GM10266 (cell line): ENCODE measurements around the gene SCARB1.

Experiments
- DNase-seq: peaks from one replicate; pipeline ENCODE4 v3.0.0; 2012; ENCODE audit errors: extremely low spot score
- CTCF ChIP-seq: IDR thresholded peaks from 2 replicates; pipeline ENCODE4 v1.5.1; 2012; ENCODE audit warnings: mild to moderate bottlenecking, low read depth; ENCODE audit not compliant: control insufficient read depth, insufficient read depth; ENCODE audit errors: missing control alignments

SCARB1 gene

GRCh38 chr12:124842073-124842749, 21.5 kb downstream of the SCARB1 start:
- TF ChIP-seq CTCF = no peak
- DNase-seq = no peak

- no peak for DNase-seq
- TF ChIP-seq CTCF = no peak
These were observed 22.1 kb downstream of the SCARB1 start for GRCh38 chr12:124841558-124841945.

DNA sequence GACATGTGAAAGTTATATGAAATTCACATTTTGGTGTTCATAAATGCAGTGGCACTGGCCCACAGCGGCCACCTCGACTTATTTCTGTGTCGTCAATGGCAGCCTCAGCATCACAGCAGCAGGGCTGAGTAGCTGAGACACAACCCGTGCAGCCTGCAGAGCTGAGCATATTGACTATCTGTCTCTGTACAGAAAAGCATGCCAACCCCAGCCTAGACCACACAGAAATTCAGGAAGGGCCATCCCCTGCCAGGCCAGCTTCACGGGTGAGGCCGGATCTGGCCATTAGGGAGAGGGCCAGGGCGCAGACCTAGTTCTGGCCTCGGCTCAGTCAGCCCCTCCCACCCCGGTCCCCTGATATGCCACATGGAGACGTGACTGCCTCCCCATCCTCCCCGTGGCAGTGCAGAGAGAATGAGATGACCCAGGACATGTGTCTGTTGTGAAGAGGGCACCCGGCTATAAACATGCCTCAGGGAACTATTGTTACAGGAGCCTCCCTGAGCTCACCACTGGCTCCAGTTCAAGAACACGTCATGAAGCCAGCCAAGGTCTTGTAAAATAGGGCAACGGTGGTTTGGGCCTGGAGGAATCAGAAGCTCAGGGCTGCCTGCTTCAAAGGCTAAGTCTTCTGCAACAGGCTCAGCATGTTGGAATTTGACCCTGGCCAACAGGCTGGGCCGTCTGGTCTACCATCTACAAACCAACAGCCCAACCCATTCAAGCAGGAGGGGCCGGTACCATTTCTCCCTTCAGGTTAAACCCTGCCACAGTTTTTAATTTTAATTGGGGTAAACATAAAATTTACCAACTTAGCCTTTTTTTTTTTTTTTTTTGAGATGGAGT, 25.5 kb downstream of the SCARB1 start:
- DNase-seq = no peak
- TF ChIP-seq CTCF = no peak

- DNase-seq = no peak
- no peak for TF ChIP-seq CTCF
These were observed 26.3 kb downstream of the SCARB1 start for GRCh38 chr12:124837249-124837897.

- no peak for DNase-seq
- no peak for TF ChIP-seq CTCF
These were observed 26.9 kb downstream of the SCARB1 start for GRCh38 chr12:124836759-124837158.

- no peak for TF ChIP-seq CTCF
- no peak for DNase-seq
These were observed 27.8 kb downstream of the SCARB1 start for GRCh38 chr12:124835656-124836410.
